HG03066 (cell line): Measurements from ENCODE around the gene FAM110C.
"Not testable (repeated sequence)": the region's sequence is repeated elsewhere in the genome, so short reads cannot be mapped to it uniquely, and the experiment has no call there.

ENCODE experiments used
- ATAC-seq: cut with Tn5 transposase; IDR thresholded peaks from one replicate; pipeline ENCODE4 v1.9.1; 2021; ENCODE audit warnings: low read depth; ENCODE audit not compliant: unreplicated experiment

Gene FAM110C

GRCh38 chr2:44748-45341, 1.5 kb downstream of the FAM110C start:
- no peak for ATAC-seq

GRCh38 chr2:42788-43187, 3.5 kb downstream of the FAM110C start:
- ATAC-seq = no peak

DNA sequence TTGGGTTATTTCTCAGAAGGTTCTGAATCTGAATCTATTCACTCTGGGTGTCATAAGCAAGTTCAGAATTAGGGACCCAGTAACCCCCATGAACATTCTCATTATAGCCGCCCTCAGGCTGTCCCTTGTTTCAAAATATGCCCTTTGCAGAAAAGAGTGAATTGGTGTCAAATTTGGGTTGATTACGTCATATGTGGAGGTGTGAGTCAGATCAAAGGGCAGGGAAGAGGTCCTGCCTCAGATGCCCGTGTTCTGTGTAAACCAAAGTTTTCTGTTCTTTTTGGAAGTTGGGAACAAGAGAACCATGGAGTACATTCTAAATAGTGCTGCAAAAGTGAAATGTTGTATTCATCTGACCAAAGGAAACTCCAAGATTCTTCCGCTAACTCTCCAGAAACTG, 5.8 kb downstream of the FAM110C start:
- ATAC-seq = no peak

DNA sequence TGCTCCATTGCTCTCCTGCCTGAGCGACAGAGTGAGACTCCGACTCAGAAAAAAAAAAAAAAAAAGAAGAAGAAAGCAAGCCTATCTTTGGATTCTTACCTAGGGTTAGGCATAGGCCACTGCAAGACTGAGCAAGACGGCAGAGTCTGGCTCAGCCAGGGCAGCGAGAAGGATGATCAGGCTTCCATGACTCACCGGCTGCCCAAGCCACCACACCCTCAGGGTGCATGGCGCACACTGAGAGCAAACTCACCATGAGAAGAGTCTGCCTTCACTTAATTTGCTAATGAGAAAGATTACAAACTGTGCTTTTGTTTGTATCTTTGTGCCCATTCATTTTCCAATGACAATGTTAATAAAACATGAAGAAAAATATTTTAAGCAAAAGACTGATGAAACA, 8.2 kb downstream of the FAM110C start:
- no peak for ATAC-seq

DNA sequence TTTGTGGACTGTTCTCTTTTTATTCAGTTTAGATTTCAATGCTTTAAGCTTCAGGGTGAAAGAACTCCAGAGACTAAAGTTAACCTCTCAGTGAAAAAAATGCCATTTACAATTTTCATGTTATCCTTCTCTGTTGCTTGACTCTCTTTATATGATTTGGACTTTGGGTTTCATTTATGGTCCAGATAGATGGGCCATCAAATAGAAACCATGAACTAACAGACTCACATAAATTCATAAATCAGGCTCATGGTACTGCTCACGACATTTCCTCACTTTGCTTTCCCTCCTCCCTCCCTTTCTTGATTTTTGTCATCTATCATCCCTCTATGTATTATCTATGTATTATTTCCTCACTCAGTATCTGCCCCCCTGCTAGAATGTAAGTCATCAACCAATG, 10.0 kb downstream of the FAM110C start:
- no peak for ATAC-seq

GRCh38 chr2:35852-36251, 10.5 kb downstream of the FAM110C start:
- no peak for ATAC-seq

GRCh38 chr2:33620-34019, 12.7 kb downstream of the FAM110C start:
- ATAC-seq = no peak

DNA sequence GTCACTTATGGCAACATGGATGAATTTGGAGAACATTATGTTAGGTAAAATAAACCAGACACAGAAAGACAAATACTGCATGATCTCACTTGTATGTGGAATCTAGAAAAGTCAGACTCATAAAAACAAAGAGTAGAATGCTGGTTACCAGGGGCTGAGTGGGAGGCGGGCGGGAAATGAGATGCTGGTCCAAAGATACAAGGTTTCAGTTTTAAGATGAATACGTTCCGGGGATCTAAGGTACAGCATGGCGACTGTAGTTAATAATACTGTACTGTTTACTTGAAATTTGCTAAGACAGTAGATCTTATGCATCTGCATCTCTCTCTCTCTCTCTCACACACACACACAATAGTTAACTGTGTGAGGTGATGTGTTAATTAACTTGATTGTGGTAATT, 14.2 kb downstream of the FAM110C start:
- ATAC-seq = no peak

DNA sequence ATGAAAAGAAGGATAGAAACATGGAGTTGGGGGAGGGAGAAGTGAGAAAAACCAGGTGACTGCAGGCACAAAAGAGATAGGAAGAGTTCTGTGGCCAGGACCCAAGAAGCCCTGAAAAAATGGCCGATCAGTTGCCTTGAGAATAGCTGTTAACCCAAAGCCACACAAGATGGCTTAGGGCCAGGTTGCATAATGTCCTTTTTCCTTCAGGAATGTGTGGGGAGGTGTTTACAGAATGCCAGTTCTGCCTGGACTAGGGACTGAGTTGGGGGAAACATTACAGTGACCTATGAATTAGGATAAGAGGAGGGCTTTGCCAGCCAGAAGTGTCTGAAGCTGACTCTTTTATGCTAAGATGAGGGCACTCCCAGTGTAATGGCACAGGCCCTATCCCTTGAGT, 17.1 kb downstream of the FAM110C start:
- no peak for ATAC-seq

DNA sequence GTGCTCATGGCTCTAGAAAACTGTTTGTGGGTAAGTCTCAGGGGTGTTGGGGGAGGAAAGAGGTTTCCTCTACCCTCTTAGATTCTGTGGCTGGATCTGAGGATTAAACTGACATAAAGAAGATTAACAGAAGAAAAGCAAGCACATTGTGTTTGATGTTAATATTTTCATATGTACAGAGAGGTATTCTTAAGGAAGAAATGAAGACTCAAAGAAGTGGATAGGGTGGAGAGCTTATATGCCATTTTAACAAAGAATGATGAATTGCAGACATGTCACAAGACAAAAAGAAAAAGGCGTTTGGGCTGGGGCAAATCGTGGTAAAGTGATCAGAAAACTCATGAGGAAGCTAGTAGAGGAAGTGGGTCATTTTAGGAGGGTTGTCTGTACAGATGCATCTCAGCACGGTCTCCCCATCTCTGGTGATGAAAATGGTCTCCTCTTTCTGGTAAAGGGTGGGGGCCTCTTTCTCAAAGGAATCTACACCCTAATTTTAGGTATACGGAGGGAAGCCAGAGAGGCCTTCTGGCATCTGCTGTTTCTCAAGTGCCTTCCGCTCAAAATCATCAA, 17.8 kb downstream of the FAM110C start:
- no peak for ATAC-seq

DNA sequence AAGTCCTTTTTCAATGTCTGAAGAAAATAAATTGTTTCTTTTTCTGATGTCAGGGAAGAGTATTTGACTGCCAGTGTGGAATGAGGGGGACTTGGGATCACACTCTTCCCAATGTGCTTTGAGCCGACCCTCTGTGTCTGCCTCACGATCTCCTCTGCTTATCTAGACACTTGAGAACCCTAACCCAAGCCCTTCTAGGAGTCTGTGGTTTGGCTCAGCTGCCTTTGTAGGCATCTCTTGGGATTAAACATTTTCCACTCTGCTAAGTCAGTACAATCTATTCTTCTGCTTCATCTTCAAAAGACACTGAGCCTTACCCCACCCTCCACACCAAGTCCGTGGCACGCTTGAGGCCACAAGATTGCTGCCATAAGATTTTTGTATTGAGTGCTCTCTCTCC, 19.4 kb downstream of the FAM110C start:
- no peak for ATAC-seq

DNA sequence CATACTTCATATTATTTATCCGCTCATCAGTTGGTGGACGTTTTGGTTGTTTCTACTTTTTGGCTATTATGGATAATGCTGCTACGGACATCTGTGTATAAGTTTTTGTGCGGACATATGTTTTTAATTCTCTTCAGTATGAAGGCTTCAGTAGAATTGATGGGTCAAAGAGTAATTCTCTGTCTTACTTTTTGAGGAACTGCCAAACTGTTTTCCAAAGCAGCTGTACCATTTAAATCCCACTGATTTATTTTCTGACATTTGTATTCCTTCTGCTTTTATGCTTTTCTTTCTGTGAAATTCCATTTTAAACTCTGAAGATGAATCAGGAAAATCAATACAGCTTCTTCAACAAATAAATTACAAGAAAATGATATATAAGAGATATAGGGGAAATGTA, 20.8 kb downstream of the FAM110C start:
- no peak for ATAC-seq

GRCh38 chr2:24591-24990, 21.7 kb downstream of the FAM110C start:
- not testable (repeated sequence) for ATAC-seq

GRCh38 chr2:24107-24506, 22.2 kb downstream of the FAM110C start:
- ATAC-seq = peak; percentile 92

DNA sequence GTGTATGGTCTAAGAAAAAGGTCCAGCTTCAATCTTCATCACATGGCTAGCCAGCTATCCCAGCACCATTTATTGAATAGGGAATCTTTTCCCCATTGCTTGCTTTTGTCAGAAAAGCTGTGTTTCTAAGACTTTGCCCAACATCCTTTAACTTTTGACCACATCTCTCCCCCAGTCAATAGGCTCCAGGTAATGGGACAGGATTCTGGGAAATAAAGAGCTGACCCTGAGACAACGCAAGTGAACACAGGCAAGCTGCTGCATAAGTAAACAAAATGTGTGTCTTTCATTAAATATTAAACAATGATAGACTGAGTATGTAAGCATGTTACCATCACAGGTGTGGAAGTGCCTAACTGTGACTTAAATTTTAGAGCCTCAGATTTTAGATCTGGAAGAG, 23.0 kb downstream of the FAM110C start:
- ATAC-seq = no peak

DNA sequence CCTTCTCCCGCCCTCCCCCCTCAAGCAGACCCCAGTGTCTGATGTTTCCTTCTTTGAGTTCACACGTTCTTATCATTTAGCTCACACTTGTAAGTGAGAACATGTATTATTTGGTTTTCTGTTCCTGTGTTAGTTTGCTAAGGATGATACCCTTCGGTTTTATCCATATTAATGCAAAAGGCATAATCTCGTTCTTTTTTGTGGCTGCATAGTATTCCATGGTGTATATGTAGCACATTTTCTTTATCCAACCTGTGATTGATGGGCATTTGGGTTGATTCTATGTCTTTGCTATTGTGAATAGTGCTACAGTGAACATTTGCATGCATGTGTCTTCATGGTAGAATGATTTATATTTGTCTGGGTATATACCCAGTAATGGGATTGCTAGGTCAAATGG, 24.1 kb downstream of the FAM110C start:
- not testable (repeated sequence) for ATAC-seq

DNA sequence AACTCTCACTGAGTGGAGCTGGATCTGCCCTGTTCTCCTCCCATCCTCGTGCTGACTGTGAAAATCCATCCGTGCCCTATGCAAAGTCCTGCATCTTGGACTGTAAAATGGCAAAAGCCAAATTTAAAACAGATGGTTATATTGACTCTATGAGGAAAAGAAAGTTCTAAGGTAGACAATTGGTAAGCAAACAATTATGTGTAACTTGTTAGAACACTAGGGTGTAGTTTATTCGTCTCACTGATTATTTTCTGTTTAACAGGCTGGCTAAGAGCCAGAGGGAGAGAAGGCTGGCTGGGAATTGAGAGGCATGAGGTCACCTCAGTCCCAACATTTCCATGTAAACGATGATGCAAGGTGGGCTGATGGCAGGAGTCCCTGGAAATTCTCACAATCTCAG, 26.0 kb downstream of the FAM110C start:
- ATAC-seq = not testable (repeated sequence)

DNA sequence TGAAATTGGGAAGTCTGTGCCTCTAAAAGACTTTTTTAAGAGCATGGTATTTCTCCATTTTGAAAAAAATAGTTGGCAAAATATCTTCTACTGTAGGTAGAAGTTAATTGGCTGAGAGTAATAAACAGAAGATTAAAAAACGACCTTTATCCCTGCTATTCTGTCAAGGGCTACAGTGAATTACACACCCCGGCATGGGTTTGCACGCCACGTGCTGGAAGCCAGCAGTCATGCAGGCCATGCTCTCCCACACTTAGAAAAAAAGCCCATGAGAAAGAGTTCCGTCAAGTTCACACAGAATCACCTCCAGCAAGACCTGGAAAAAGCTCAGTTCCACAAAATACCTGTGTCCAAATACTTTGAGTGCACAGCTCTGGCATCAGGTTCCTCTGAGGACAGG, 26.8 kb downstream of the FAM110C start:
- no peak for ATAC-seq

DNA sequence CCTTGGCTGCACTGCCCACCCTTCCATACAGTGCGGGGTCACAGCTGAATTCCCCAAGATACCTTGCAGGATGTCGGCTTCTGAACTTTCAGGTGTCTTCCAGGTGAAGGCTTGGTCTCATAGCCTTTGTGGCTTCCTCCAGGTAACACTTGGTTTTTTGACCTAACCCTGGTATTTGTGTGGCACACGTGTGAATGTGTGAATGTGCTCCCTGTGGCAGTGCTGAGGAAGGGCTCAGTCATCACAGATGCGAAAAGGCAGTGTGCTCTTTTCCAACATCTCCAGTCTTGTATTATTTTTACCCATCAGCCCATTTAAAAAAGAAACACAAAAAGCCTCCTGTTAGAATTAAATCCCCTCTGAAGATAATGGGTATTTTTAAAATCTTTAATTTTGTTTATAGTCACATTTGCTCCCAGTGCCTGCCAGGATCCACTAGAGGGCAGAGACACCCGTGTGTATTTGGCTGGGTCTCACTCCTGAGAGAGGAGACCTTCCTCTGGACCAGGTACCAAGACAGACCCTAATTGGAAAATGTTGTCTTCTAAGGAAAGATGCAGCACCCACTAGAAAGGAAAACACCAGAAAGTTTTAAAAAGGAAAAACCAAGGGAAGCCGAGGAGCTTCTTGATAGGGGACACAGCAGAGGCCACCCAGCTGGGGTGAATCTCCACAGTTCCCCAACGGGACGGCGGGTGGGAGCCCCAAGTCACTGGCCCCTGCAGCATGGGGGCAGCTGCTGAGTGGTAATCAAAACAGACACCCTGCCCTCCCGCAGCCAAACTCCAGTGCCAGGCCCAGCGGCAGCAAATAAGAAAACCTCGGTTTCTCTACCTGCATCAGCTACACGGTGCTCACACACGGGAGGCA, 27.7 kb downstream of the FAM110C start:
- no peak for ATAC-seq

DNA sequence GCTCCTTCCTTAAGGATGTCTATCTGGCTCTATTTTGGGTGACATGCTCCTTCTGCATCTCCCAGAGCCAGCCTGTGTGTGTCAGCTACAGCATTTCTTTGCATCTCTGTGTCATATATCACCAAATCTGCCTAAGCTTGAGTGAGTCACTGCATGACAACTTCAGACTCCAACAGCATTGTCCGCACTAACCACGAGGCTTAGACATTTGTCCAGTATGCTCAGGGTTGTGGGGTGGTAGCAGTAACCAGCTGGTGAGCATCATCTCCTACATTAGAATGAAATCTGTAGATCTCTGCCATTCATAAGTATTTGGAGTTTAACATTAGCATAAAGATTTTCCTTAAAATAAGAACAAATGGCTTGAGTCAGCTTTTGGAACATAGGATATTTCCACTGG, 30.4 kb downstream of the FAM110C start:
- not testable (repeated sequence) for ATAC-seq

GRCh38 chr2:11248-11941, 34.9 kb downstream of the FAM110C start:
- no peak for ATAC-seq
